Skeletal muscle tissue (tissue), 4 donors: ENCODE results near the gene ZNHIT6. TPM values are rescaled to one million over a fixed set of nuclear protein-coding genes. Genes with fewer than 3 reads are reported as not detected.

Source experiments
- H3K27ac ChIP-seq: one replicate; pipeline ENCODE4 v1.7.0; 2013; ENCODE audit warnings: mild to moderate bottlenecking, low read depth, low read length, inconsistent platforms
- H3K27me3 ChIP-seq, 3 donors: one replicate each; pipeline ENCODE4 v1.7.0; 2013; ENCODE audit warnings: low read length in 3 of 3; ENCODE audit not compliant: control insufficient read depth in 3 of 3, insufficient read depth in 3 of 3
- H3K36me3 ChIP-seq, 3 donors: one replicate each; pipeline ENCODE4 v1.7.0; 2013; ENCODE audit warnings: low read length in 3 of 3; ENCODE audit not compliant: control insufficient read depth in 3 of 3, insufficient read depth in 3 of 3
- H3K4me1 ChIP-seq, 3 donors: one replicate each; pipeline ENCODE4 v1.7.0; 2013; ENCODE audit warnings: low read length in 3 of 3, mild to moderate bottlenecking in 3 of 3; ENCODE audit not compliant: control insufficient read depth in 3 of 3, insufficient read depth in 3 of 3
- H3K4me3 ChIP-seq, 3 donors: one replicate each; pipeline ENCODE4 v1.7.0; 2013; ENCODE audit warnings: low read length in 3 of 3
- H3K9ac ChIP-seq, 3 donors: one replicate each; pipeline ENCODE4 v1.7.0; 2013; ENCODE audit warnings: low read length in 3 of 3, mild to moderate bottlenecking in 3 of 3, moderate library complexity in 2 of 3, low read depth in 1 of 3
- H3K9me3 ChIP-seq, 3 donors: one replicate each; pipeline ENCODE4 v1.7.0; 2013; ENCODE audit warnings: low read length in 3 of 3; ENCODE audit not compliant: control insufficient read depth in 3 of 3
- total RNA-seq: library from RNA; depleted of rRNA; stranded (reverse); fragments of >200 nt; gene quantifications from one replicate; pipeline ENCODE4 v1.2.3, GENCODE V29; 2014
- donor health status: Osteomylitis.

ZNHIT6 gene
- total RNA-seq, 1 donor from 2014 or later = 9.4 TPM

GRCh38 chr1:85604298-85604997 lies 103.8 kb downstream of the ZNHIT6 start:
- no peak overlapping the region for H3K27ac ChIP-seq
- peaks cover 9 to 11% (median 10%) of the 10 kb centered on the region in 3 donors for H3K4me1 ChIP-seq
- no peaks in the 10 kb centered on the region for H3K36me3 ChIP-seq
- H3K27me3 ChIP-seq = no peaks in the 10 kb centered on the region
- H3K4me3 ChIP-seq = no peak overlapping the region
- no peak overlapping the region for H3K9ac ChIP-seq
- H3K9me3 ChIP-seq = no peaks in the 10 kb centered on the region

GRCh38 chr1:85603086-85603880 lies 105.0 kb downstream of the ZNHIT6 start:
- no peaks in the 10 kb centered on the region for H3K9me3 ChIP-seq
- peaks cover 11 to 23% (median 21%) of the 10 kb centered on the region in 3 donors for H3K4me1 ChIP-seq
- H3K27ac ChIP-seq = no peak overlapping the region
- H3K4me3 ChIP-seq = no peak overlapping the region
- H3K36me3 ChIP-seq = no peaks in the 10 kb centered on the region
- no peaks in the 10 kb centered on the region for H3K27me3 ChIP-seq
- H3K9ac ChIP-seq = no peak overlapping the region

DNA sequence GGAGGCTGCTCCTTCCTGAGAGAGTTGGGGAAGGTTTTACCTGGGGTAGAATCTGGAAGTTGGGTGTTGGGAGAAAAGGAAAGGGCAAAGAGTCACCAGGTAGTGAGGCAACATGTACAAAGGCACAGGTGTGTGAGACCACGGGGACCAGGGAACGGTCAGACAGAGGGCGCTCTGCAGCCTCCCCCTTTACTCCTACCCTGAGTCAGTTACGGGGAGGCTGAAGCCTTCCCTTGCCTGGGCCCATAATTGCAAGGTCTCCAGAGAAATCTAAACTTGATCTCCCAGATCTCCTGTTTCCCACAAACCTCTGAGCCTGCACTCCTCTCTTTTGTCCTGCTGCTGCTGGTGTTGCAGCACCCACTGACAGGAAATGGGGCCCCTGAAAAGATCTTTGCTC lies 105.7 kb downstream of the ZNHIT6 start:
- peaks cover 11 to 23% (median 21%) of the 10 kb centered on the region in 3 donors for H3K4me1 ChIP-seq
- no peaks in the 10 kb centered on the region for H3K27me3 ChIP-seq
- no peak overlapping the region for H3K9ac ChIP-seq
- H3K9me3 ChIP-seq = no peaks in the 10 kb centered on the region
- no peaks in the 10 kb centered on the region for H3K36me3 ChIP-seq
- H3K4me3 ChIP-seq = no peak overlapping the region
- no peak overlapping the region for H3K27ac ChIP-seq

- Histone ChIP-seq H3K4me3 (no peak overlapping the region), H3K9me3 (no peaks in the 10 kb centered on the region), H3K4me1 (peaks cover 11 to 21% (median 20%) of the 10 kb centered on the region in 3 donors), H3K36me3 (no peaks in the 10 kb centered on the region), H3K9ac (no peak overlapping the region), H3K27me3 (no peaks in the 10 kb centered on the region), H3K27ac (no peak overlapping the region)
Measured at GRCh38 chr1:85601901-85602300, 106.3 kb downstream of the ZNHIT6 start.

GRCh38 chr1:85599681-85600080 lies 108.6 kb downstream of the ZNHIT6 start:
- Histone ChIP-seq H3K27ac (peak overlapping the region; percentile 10), H3K4me1 (peaks cover 11 to 21% (median 19%) of the 10 kb centered on the region in 3 donors), H3K36me3 (no peaks in the 10 kb centered on the region), H3K9ac (no peak overlapping the region), H3K4me3 (no peak overlapping the region), H3K9me3 (no peaks in the 10 kb centered on the region), H3K27me3 (no peaks in the 10 kb centered on the region)

Other genes with a start within 250 kb of the ZNHIT6 start
- gene DDAH1, start 243.3 kb downstream of the ZNHIT6 start, total RNA-seq = 12.0 TPM
- 34.4 TPM for gene CCN1, start 127.7 kb downstream of the ZNHIT6 start, total RNA-seq